Activated CD8-positive, alpha-beta memory T cell treated with anti-CD3 and anti-CD28 coated beads for 4 hours (primary cell): Measurements from ENCODE around the gene NBPF10.
"Not testable (repeated sequence)": the region's sequence is repeated elsewhere in the genome, so short reads cannot be mapped to it uniquely, and the experiment has no call there.

Source experiments
- DNase-seq, 2 donors: peaks; one replicate each; pipeline ENCODE4 v3.0.0-alpha.2; 2020; ENCODE audit warnings: low read depth in 2 of 2

The NBPF10 gene

GRCh38 chr1:146144465-146144864 lies at the start of gene NBPF10:
NBPF10 (minus strand) TSS chr1:146144804; CDS start chr1:146144769, 35 bp downstream.
- not testable (repeated sequence) for DNase-seq

GRCh38 chr1:146174531-146174930 lies 29.9 kb upstream of the NBPF10 start:
- not testable (repeated sequence) for DNase-seq

- not testable (repeated sequence) for DNase-seq
Measured at GRCh38 chr1:146167740-146168139, 23.1 kb upstream of the NBPF10 start.

- not testable (repeated sequence) for DNase-seq
Measured at GRCh38 chr1:146167273-146167672, 22.7 kb upstream of the NBPF10 start.
